ENCODE measurements around the gene RCC2. TPM values are rescaled to one million over a fixed set of nuclear protein-coding genes. Genes with fewer than 3 reads are reported as not detected.

The RCC2 gene
- total and polyA plus RNA-seq, 2 of the 4 experiments (the other 2 are of a cell fraction) = 24.0 to 38.9 TPM

DNA sequence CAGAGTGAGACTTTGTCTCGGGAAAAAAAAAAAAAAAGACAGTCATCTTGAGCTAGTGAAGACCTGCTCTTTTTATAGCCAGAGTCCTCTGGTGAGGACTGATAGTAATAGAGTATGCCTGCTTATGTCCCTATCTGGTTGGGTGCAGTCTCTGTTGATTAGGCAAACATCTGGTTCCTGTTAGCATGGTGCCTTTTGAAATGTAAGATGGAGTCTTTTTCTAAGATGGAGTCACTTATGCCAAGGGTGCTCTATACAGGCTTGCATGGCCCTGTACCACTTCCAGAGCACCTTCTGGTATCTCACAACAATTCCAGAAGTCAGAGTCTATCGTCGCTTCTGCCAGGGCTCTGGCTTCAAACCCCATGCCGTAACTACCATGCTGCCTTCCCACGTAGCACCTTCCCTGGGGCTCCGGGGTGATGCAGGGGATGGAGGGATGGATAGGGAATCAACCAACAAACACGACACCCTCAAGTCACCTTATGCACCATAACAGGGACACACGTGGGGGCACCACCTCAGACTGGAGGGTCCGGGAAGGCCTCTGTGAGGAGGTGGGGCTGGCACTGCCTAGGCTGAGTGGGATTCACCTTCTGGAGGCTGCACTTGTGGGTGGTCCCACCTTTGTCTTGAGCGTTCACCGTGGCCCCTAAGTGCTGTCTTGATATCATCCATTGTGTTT, 79.1 kb downstream of the RCC2 start:
- H3K9me1 ChIP-seq (ENCODE audit: insufficient read depth, low read length) = no peaks in the 10 kb centered on the region
- H3K36me3 ChIP-seq (ENCODE audit: control insufficient read depth, insufficient read depth, low read length) = no peaks in the 10 kb centered on the region
- H3K18ac ChIP-seq (ENCODE audit: low read depth, low read length) = no peak overlapping the region
- ChIA-PET CTCF (no interaction called here), POLR2A (ENCODE audit: unreplicated experiment) (no interaction called here)
- H2BK5ac ChIP-seq (ENCODE audit: low read depth, low read length, poor library complexity, severe bottlenecking) = no peak overlapping the region
- no TSS peak for BruUV-seq (replicated peaks)
- TF ChIP-seq RAD21 (IDR thresholded peaks at IDR 0.05; ENCODE audit: low read length) (no peak), RFX5 (IDR thresholded peaks at IDR 0.05; ENCODE audit: low read depth, low read length) (no peak), MXI1 (IDR thresholded peaks at IDR 0.05; ENCODE audit: borderline replicate concordance, low read depth, low read length) (no peak), CEBPB (IDR thresholded peaks at IDR 0.05; ENCODE audit: low read depth, low read length) (no peak), MAZ (IDR thresholded peaks at IDR 0.05; ENCODE audit: borderline replicate concordance, low read depth, low read length) (no peak), BHLHE40 (IDR thresholded peaks at IDR 0.05; ENCODE audit: low read depth, low read length) (no peak), FOS (IDR thresholded peaks at IDR 0.05; ENCODE audit: low read depth, low read length) (no peak)
- no peak overlapping the region for H4K8ac ChIP-seq (ENCODE audit: low read depth in 2 of 2, low read length in 2 of 2)
- no peak overlapping the region for H3K23ac ChIP-seq (ENCODE audit: low read depth, low read length)
- H2BK20ac ChIP-seq (ENCODE audit: low read depth, low read length) = no peak overlapping the region
- no peak overlapping the region for H2BK15ac ChIP-seq (ENCODE audit: low read depth, low read length)
- H3K27ac ChIP-seq (ENCODE audit: insufficient read depth, low read length) = no peak overlapping the region
- H4K91ac ChIP-seq (ENCODE audit: insufficient read depth, low read depth, low read length) = no peak overlapping the region
- H3K9ac ChIP-seq (ENCODE audit: low read depth, low read length) = no peak overlapping the region
- intact Hi-C loops (cut with micrococcal nuclease) (no loop called here), in situ Hi-C loops (cut with MboI; ENCODE audit: low sequenced_read_pairs) (no loop called here), dilution Hi-C loops (cut with HindIII; ENCODE audit: low sequenced_read_pairs, unreplicated experiment) (no loop called here)
- no peak overlapping the region for H3K4me3 ChIP-seq (ENCODE audit: insufficient read depth, low read depth, low read length)
- ATAC-seq (ENCODE audit: low read depth) (no peak), DNase-seq (no peak)
- 67% methylated on average over 1 of the region's 11 CpGs; no CpG with 5 or more reads in 1 of the 2 experiments for WGBS, 2 experiments (ENCODE audit: extremely low coverage in 2 of 2, insufficient read length in 1 of 2)
- H3K9me3 ChIP-seq (ENCODE audit: control insufficient read depth, insufficient read depth, low read length) = no peaks in the 10 kb centered on the region
- no peak overlapping the region for H3K56ac ChIP-seq (ENCODE audit: extremely low read depth, insufficient read depth, low read length)
- no peak overlapping the region for H2AFZ ChIP-seq (replicated peaks; ENCODE audit: low read length, poor library complexity)
- H2AK5ac ChIP-seq (ENCODE audit: low read depth, low read length) = no peak overlapping the region
- no peak overlapping the region for H4K5ac ChIP-seq (ENCODE audit: low read depth, low read length)
- no peak overlapping the region for H2BK120ac ChIP-seq (ENCODE audit: low read depth, low read length)
- no peak overlapping the region for H2AK9ac ChIP-seq (replicated peaks; ENCODE audit: low read depth, low read length, poor library complexity)
- peaks cover 19% of the 10 kb centered on the region for H3K27me3 ChIP-seq (ENCODE audit: control insufficient read depth, insufficient read depth, low read length)
- no peak overlapping the region for H3K4me2 ChIP-seq (ENCODE audit: low read depth, low read length)
- H3K79me1 ChIP-seq (ENCODE audit: low read depth in 1 of 2, low read length in 2 of 2) = no peaks in the 10 kb centered on the region
- H3K4me1 ChIP-seq (ENCODE audit: control insufficient read depth, insufficient read depth, low read length) = no peaks in the 10 kb centered on the region
- no peak overlapping the region for H3K14ac ChIP-seq (replicated peaks; ENCODE audit: low read depth, low read length)
- no peak overlapping the region for H3K4ac ChIP-seq (ENCODE audit: low read depth, low read length)
- H4K20me1 ChIP-seq (ENCODE audit: insufficient read depth, low read length) = no peaks in the 10 kb centered on the region
